Spleen (tissue), 11 donors: Measurements from ENCODE around the gene NINJ1. TPM values are rescaled to one million over a fixed set of nuclear protein-coding genes. Genes with fewer than 3 reads are reported as not detected.

Experiments used
- DNase-seq: peaks from one replicate; pipeline ENCODE4 v3.0.0-alpha.2; 2020
- H3K27ac ChIP-seq, 8 donors: fragments of 200-600 bp; sonication (generic) in 7 of 8; 1 replicate in 4 of 8; 2 replicates in 4 of 8; pipeline versions ENCODE4 v1.5.0 to v1.8.0; 2016 to 2021; ENCODE audit warnings: inconsistent platforms in 4 of 8, mild to moderate bottlenecking in 4 of 8, moderate library complexity in 1 of 8
- H3K27me3 ChIP-seq, 7 donors: fragments of 200-600 bp; sonication (generic) in 6 of 7; replicated peaks in 1 of 7; 1 replicate in 4 of 7; 2 replicates in 3 of 7; pipeline versions ENCODE4 v1.5.0 to v1.8.0; 2016 to 2021; ENCODE audit warnings: inconsistent platforms in 3 of 7, mild to moderate bottlenecking in 1 of 7
- H3K36me3 ChIP-seq, 6 donors: fragments of 200-600 bp; sonication (generic) in 5 of 6; 1 replicate in 4 of 6; 2 replicates in 2 of 6; pipeline versions ENCODE4 v1.5.0 to v1.8.0; 2016 to 2021; ENCODE audit warnings: inconsistent platforms in 2 of 6
- H3K4me1 ChIP-seq, 6 donors: fragments of 200-600 bp; sonication (generic) in 5 of 6; 1 replicate in 3 of 6; 2 replicates in 3 of 6; pipeline versions ENCODE4 v1.5.0 to v1.8.0; 2016 to 2021; ENCODE audit warnings: inconsistent platforms in 3 of 6
- H3K4me3 ChIP-seq, 8 donors: fragments of 200-600 bp; sonication (generic) in 7 of 8; 1 replicate in 4 of 8; 2 replicates in 4 of 8; pipeline versions ENCODE4 v1.5.0 to v1.8.0; 2016 to 2021; ENCODE audit warnings: inconsistent platforms in 4 of 8, mild to moderate bottlenecking in 4 of 8, moderate library complexity in 2 of 8
- H3K9me3 ChIP-seq, 8 donors: fragments of 200-600 bp; sonication (generic) in 7 of 8; 1 replicate in 4 of 8; 2 replicates in 4 of 8; pipeline versions ENCODE4 v1.5.0 to v1.8.0; 2016 to 2021; ENCODE audit warnings: inconsistent platforms in 4 of 8
- CTCF ChIP-seq, 11 experiments: fragments of 200-600 bp in 7 of 11; fragments of 450-650 bp in 4 of 11; sonication (generic) in 4 of 11; IDR thresholded peaks in 8 of 11; conservative IDR thresholded peaks in 3 of 11; 1 replicate in 7 of 11; 2 replicates in 4 of 11; pipeline versions ENCODE4 v1.4.0 to v1.8.0; 2016 to 2021; ENCODE audit warnings: antibody characterized with exemption in 11 of 11, inconsistent platforms in 4 of 11, mild to moderate bottlenecking in 1 of 11
- POLR2A ChIP-seq, 3 donors: fragments of 450-650 bp; IDR thresholded peaks; one replicate each; pipeline ENCODE4 v1.5.1; 2017; ENCODE audit warnings: antibody characterized with exemption in 3 of 3, mild to moderate bottlenecking in 1 of 3
- POLR2AphosphoS5 ChIP-seq, 3 donors: sonication (generic); formaldehyde crosslinking; IDR thresholded peaks; one replicate each; pipeline ENCODE4 v1.5.1; 2017; ENCODE audit warnings: antibody characterized with exemption in 3 of 3
- WGBS, 5 donors: extraction: QIAGEN DNeasy Blood & Tissue Kit in 3 of 5; methylation state at CpG; one replicate each; pipeline versions ENCODE4 v1.1.5 to v1.1.7; 2013 to 2018; 5-methylcytosine and 5-hydroxymethylcytosine counted together
- intact Hi-C: fragments of 100-400 bp; cut with DNase I; formaldehyde crosslinking; loops from one replicate; pipeline ENCODE4 v1.15.0; 2023; ENCODE audit warnings: low total_unique reads
- polyA plus RNA-seq, 3 donors: library from polyadenylated mRNA; stranded (reverse); fragments of 200-250 nt; gene quantifications; one replicate each; pipeline ENCODE4 v1.2.1, GENCODE V29; 2013
- total RNA-seq, 7 donors: library from RNA; depleted of rRNA in 3 of 7; stranded (reverse); fragments of >200 nt in 3 of 7; fragmentation: NEBNext Ultra II Directional in 4 of 7; extraction: Animal tissue kit (Norgen Biotek cat#: 25700) in 4 of 7; gene quantifications; one replicate each; pipeline versions ENCODE4 v1.1.0 to v1.2.1, GENCODE V29; 2016 to 2021
- donor health status: healthy with polysubstance abuse.
- donor health status: DM: no; HTN: no; CAD: no; lungs with moderate emphysema.
- donor health status: DM: no; HTN: no; CAD: no.
- donor health status: Bipolar disorder and iron deficiency.
- donor health status: healthy.
- donor health status: DM: no; HTN: no; CAD: no.
- donor health status: DM: yes; HTN: yes; CAD: no.

Gene NINJ1
- total and polyA plus RNA-seq, 10 donors, result 26.5 to 142 (median 104) TPM

- WGBS, 5 donors, result 76 to 91% (median 87%) methylated on average over 3 of the region's 3 CpGs
- no peak for DNase-seq
Measured at GRCh38 chr9:93081931-93082330, 52.1 kb downstream of the NINJ1 start.

GRCh38 chr9:93081081-93081529 lies 52.9 kb downstream of the NINJ1 start:
- Histone ChIP-seq H3K27ac (no peak overlapping the region), H3K9me3 (peaks cover 0 to 6% (median 2%) of the 10 kb centered on the region in 8 donors), H3K4me3 (no peak overlapping the region), H3K27me3 (no peaks in the 10 kb centered on the region), H3K36me3 (peaks cover 3 to 100% (median 69%) of the 10 kb centered on the region in 6 donors), H3K4me1 (peaks cover 0 to 19% (median 11%) of the 10 kb centered on the region in 6 donors)
- WGBS, 5 donors, result 82 to 95% (median 91%) methylated on average over 10 of the region's 10 CpGs
- intact Hi-C loops, result no loop called here
- no peak for TF ChIP-seq CTCF (IDR thresholded peaks at IDR 0.05 in 8 of 11, conservative IDR thresholded peaks at IDR 0.05 in 3 of 11)
- no peak for TF ChIP-seq POLR2AphosphoS5 (IDR thresholded peaks at IDR 0.05)
- DNase-seq, result peak; percentile 19

More at GRCh38 chr9:93081931-93082330, 52.1 kb downstream of the NINJ1 start:
- no peak for TF ChIP-seq POLR2AphosphoS5 (IDR thresholded peaks at IDR 0.05)
- no peak for TF ChIP-seq POLR2A (IDR thresholded peaks at IDR 0.05)
- TF ChIP-seq CTCF (IDR thresholded peaks at IDR 0.05 in 8 of 11, conservative IDR thresholded peaks at IDR 0.05 in 3 of 11), result no peak
- no peak overlapping the region for H3K4me3 ChIP-seq
- H3K4me1 ChIP-seq, result peaks cover 0 to 19% (median 11%) of the 10 kb centered on the region in 6 donors
- no peak overlapping the region for H3K27ac ChIP-seq
- H3K27me3 ChIP-seq, result no peaks in the 10 kb centered on the region
- intact Hi-C loops, result no loop called here
- peaks cover 0 to 6% (median 2%) of the 10 kb centered on the region in 8 donors for H3K9me3 ChIP-seq
- H3K36me3 ChIP-seq, result peaks cover 3 to 100% (median 72%) of the 10 kb centered on the region in 6 donors

GRCh38 chr9:93080406-93080805 lies 53.6 kb downstream of the NINJ1 start:
- Histone ChIP-seq H3K9me3 (peaks cover 0 to 2% (median 0%) of the 10 kb centered on the region in 8 donors), H3K27me3 (no peaks in the 10 kb centered on the region), H3K4me3 (no peak overlapping the region), H3K27ac (no peak overlapping the region), H3K4me1 (peaks cover 0 to 19% (median 11%) of the 10 kb centered on the region in 6 donors), H3K36me3 (peaks cover 3 to 100% (median 65%) of the 10 kb centered on the region in 6 donors)
- TF ChIP-seq POLR2AphosphoS5 (IDR thresholded peaks at IDR 0.05) (peak in 1 of 3 donors; percentile 18), CTCF (IDR thresholded peaks at IDR 0.05 in 8 of 11, conservative IDR thresholded peaks at IDR 0.05 in 3 of 11) (no peak)
- 91 to 96% (median 93%) methylated on average over 9 of the region's 9 CpGs for WGBS, 5 donors
- intact Hi-C loops, result no loop called here
- peak; percentile 56 for DNase-seq

DNA sequence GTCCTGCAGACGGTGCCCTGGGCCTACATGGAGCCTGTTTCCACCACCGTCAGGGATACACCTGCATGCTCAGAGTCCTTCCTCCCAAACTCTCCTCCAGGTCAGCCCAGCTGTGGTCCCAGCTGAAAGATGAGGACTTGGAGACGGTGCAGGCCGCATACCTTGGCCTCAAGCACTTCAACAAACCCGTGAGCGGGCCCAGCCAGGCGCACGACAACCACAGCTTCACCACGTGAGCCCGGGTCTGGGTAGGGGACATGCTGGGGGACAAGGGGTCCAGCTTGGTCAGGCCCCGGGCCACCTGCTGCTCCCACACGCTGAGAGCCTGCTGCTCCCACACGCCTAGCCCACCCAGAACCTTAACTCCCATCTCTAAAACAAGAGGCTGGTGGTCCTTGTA lies 54.7 kb downstream of the NINJ1 start:
- no peak overlapping the region for H3K27ac ChIP-seq
- peaks cover 3 to 91% (median 55%) of the 10 kb centered on the region in 6 donors for H3K36me3 ChIP-seq
- WGBS, 5 donors, result 86 to 100% (median 94%) methylated on average over 1 to 13 of the region's 13 CpGs
- peaks cover 0 to 19% (median 11%) of the 10 kb centered on the region in 6 donors for H3K4me1 ChIP-seq
- DNase-seq, result peak; percentile 37
- no peak overlapping the region for H3K4me3 ChIP-seq
- intact Hi-C loops, result no loop called here
- TF ChIP-seq POLR2AphosphoS5 (IDR thresholded peaks at IDR 0.05) (peak in 1 of 3 donors; percentile 39), CTCF (IDR thresholded peaks at IDR 0.05 in 8 of 11, conservative IDR thresholded peaks at IDR 0.05 in 3 of 11) (no peak)
- H3K27me3 ChIP-seq, result no peaks in the 10 kb centered on the region
- no peaks in the 10 kb centered on the region for H3K9me3 ChIP-seq
